Right lobe of liver (tissue), 4 donors: ENCODE data around the gene WBP2.

ENCODE experiments used
- POLR2A ChIP-seq: fragments of 450-650 bp; IDR thresholded peaks from one replicate; pipeline ENCODE4 v1.6.1; 2017; ENCODE audit warnings: antibody characterized with exemption, mild to moderate bottlenecking
- TF ChIP-seq, protein P1 (sequence below), 4 donors: fragments of 200-600 bp in 3 of 4; fragments of 450-650 bp in 1 of 4; IDR thresholded peaks; one replicate each; pipeline versions ENCODE4 v1.5.1 to v1.8.0; 2016 to 2022; ENCODE audit warnings: antibody characterized with exemption in 4 of 4, mild to moderate bottlenecking in 2 of 4
- donor health status: DM: no; HTN: no; CAD: no.
- donor health status: DM: no; HTN: no; CAD: no.
- donor health status: DM: no; HTN: yes; CAD: no.

DNA sequence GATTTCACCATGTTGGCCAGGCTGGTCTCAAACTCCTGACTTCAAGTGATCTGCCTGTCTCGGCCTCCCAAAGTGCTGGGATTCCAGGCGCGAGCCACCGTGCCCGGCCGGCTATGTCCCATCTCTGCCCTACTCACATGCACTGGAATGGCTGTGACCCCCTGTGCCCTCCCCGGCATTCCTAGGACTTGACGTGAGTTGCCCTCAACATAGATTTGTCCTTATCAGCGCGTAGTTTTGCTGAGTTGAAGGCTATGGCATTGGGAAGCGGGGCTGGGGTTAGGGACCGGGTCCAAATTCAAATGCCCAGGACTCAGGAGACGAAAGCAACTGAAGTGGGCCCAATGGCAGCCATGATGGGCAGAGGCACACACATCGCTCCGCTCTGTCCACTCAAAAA, 16.7 kb downstream of the WBP2 start:
- TF ChIP-seq, protein P1, sequence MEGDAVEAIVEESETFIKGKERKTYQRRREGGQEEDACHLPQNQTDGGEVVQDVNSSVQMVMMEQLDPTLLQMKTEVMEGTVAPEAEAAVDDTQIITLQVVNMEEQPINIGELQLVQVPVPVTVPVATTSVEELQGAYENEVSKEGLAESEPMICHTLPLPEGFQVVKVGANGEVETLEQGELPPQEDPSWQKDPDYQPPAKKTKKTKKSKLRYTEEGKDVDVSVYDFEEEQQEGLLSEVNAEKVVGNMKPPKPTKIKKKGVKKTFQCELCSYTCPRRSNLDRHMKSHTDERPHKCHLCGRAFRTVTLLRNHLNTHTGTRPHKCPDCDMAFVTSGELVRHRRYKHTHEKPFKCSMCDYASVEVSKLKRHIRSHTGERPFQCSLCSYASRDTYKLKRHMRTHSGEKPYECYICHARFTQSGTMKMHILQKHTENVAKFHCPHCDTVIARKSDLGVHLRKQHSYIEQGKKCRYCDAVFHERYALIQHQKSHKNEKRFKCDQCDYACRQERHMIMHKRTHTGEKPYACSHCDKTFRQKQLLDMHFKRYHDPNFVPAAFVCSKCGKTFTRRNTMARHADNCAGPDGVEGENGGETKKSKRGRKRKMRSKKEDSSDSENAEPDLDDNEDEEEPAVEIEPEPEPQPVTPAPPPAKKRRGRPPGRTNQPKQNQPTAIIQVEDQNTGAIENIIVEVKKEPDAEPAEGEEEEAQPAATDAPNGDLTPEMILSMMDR (IDR thresholded peaks at IDR 0.05) = no peak
- no peak for TF ChIP-seq POLR2A
